Activated naive CD8-positive, alpha-beta T cell treated with anti-CD3 and anti-CD28 coated beads for 36 hours (primary cell): Measurements from ENCODE around the gene STAT2. TPM values are rescaled to one million over a fixed set of nuclear protein-coding genes. Genes with fewer than 3 reads are reported as not detected.
A peak's percentile ranks its signal among the peaks of the same experiment; 100 is the strongest.

Experiments
- DNase-seq: peaks from one replicate; pipeline ENCODE4 v3.0.0; 2021
- H3K27ac Mint-ChIP-seq: one replicate; pipeline ENCODE4 v1.8.0; 2022; ENCODE audit warnings: mild to moderate bottlenecking, moderate library complexity, mixed read lengths
- H3K27me3 Mint-ChIP-seq: one replicate; pipeline ENCODE4 v1.8.0; 2022; ENCODE audit warnings: mild to moderate bottlenecking, mixed read lengths
- H3K36me3 Mint-ChIP-seq: one replicate; pipeline ENCODE4 v1.8.0; 2021; ENCODE audit warnings: mild to moderate bottlenecking, mixed read lengths
- H3K4me1 Mint-ChIP-seq: one replicate; pipeline ENCODE4 v1.8.0; 2021; ENCODE audit warnings: mixed read lengths
- H3K4me3 Mint-ChIP-seq: one replicate; pipeline ENCODE4 v1.8.0; 2022; ENCODE audit warnings: mild to moderate bottlenecking, moderate library complexity, mixed read lengths
- H3K9me3 Mint-ChIP-seq: one replicate; pipeline ENCODE4 v1.8.0; 2022; ENCODE audit warnings: mixed read lengths
- total RNA-seq, 2 experiments: library from RNA; stranded (reverse); gene quantifications; one replicate each; pipeline ENCODE4 v1.2.3, GENCODE V29; 2021

STAT2 gene
- total RNA-seq, 2 experiments from 2014 or later = 101 to 102 TPM

DNA sequence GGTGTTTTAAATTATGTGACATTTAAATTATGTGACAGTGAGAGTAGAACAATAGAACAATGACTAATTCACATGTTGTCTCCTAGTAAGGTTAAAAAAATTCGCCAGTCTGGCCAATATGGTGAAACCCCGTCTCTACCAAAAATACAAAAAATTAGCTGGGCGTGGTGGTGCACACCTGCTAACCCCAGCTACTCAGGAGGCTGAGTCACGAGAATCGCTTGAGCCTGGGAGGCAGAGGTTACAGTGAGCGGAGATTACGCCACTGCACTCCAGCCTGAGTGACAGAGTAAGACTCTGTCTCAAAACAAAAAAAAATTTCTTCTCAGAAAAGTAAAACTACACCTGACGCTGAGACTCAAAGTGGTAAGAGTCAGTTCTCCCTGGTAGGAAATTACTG, 62.5 kb downstream of the STAT2 start:
- H3K4me1 Mint-ChIP-seq = peaks cover 58% of the 10 kb centered on the region
- peak overlapping the region; percentile 37 for H3K4me3 Mint-ChIP-seq
- peaks cover 38% of the 10 kb centered on the region for H3K36me3 Mint-ChIP-seq
- H3K27me3 Mint-ChIP-seq = no peaks in the 10 kb centered on the region
- DNase-seq = no peak
- no peaks in the 10 kb centered on the region for H3K9me3 Mint-ChIP-seq
- H3K27ac Mint-ChIP-seq = no peak overlapping the region

DNA sequence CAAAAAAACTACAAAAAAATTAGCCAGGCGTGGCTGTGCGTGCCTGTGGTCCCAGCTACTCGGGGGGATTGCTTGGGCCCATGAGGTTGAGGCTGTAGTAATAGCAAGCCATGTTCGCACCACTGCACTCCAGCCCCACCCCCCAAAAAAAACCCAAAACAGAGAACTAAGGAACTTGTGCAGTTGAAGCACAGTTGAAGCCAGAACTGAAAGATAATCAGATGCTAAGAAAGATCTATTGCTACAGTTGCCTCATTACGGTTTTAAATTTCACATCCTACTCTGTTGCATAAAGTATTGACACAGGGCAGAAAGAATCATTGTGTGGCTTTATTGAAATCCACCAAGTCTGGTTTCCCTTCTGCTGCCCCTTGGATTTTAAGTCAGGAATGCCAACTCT, 63.6 kb downstream of the STAT2 start:
- no peak overlapping the region for H3K4me3 Mint-ChIP-seq
- DNase-seq = no peak
- peaks cover 40% of the 10 kb centered on the region for H3K36me3 Mint-ChIP-seq
- H3K27me3 Mint-ChIP-seq = no peaks in the 10 kb centered on the region
- H3K4me1 Mint-ChIP-seq = peaks cover 61% of the 10 kb centered on the region
- peak overlapping the region; percentile 2 for H3K27ac Mint-ChIP-seq
- no peaks in the 10 kb centered on the region for H3K9me3 Mint-ChIP-seq

DNA sequence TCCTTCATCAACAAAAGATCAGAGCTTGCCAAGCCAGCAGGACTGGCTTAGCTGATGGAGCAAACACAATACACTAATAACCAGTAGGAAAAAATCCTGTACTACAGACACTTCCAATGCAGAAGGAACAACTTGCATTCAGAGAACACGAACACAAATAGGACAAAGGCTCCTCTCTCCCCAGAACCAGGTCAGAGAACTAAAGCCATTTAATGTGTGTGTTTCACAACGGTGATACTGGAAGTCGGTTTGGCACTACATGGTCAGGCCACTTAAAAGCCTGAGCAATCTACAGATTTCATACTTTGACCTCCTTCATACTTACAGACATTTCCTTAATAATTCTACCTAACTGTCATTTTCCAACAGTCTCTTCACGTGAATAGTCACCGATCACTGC, 66.1 kb downstream of the STAT2 start:
- Mint-ChIP-seq H3K4me1 (peaks cover 58% of the 10 kb centered on the region), H3K4me3 (no peak overlapping the region), H3K36me3 (peaks cover 37% of the 10 kb centered on the region), H3K9me3 (no peaks in the 10 kb centered on the region), H3K27ac (no peak overlapping the region), H3K27me3 (no peaks in the 10 kb centered on the region)
- DNase-seq = no peak

Other genes with a start within 250 kb of the STAT2 start
- gene RPL41, start 243.5 kb downstream of the STAT2 start, total RNA-seq = 1,000 to 10,000 TPM; 5,444 to 5,630 TPM
- 1 to 10 TPM; 6.9 to 7.2 TPM for gene ZC3H10, start 241.8 kb downstream of the STAT2 start, total RNA-seq
- 100 to 1,000 TPM; 153 to 155 TPM for gene ESYT1, start 231.8 kb downstream of the STAT2 start, total RNA-seq
- 10 to 100 TPM; 67.9 to 76.2 TPM for gene MYL6B, start 207.5 kb downstream of the STAT2 start, total RNA-seq
- gene MYL6, start 201.7 kb downstream of the STAT2 start, total RNA-seq = 100 to 1,000 TPM; 751 to 777 TPM
- 10 to 100 TPM; 78.5 to 92.6 TPM for gene SMARCC2, start 170.6 kb downstream of the STAT2 start, total RNA-seq
- 10 to 100 TPM; 26.4 to 31.2 TPM for gene RNF41, start 138.2 kb downstream of the STAT2 start, total RNA-seq
- gene NABP2, start 135.8 kb downstream of the STAT2 start, total RNA-seq = 10 to 100 TPM; 81.2 to 84.5 TPM
- under 1 TPM; 0.44 to 0.49 TPM for gene SLC39A5, start 130.1 kb downstream of the STAT2 start, total RNA-seq
- gene ANKRD52, start 101.7 kb downstream of the STAT2 start, total RNA-seq = 10 to 100 TPM; 41.9 to 47.0 TPM
- 10 to 100 TPM in 1 of 2 experiments, 1 to 10 TPM in 1; 9.5 to 10.6 TPM for gene COQ10A, start 93.2 kb downstream of the STAT2 start, total RNA-seq
- gene CS, start 59.8 kb downstream of the STAT2 start, total RNA-seq = 100 to 1,000 TPM; 288 to 311 TPM
- gene CNPY2, start 44.1 kb downstream of the STAT2 start, total RNA-seq = 100 to 1,000 TPM; 133 to 142 TPM
- gene PAN2, start 26.1 kb downstream of the STAT2 start, total RNA-seq = 10 to 100 TPM; 32.3 to 34.5 TPM
- gene IL23A, start 21.2 kb downstream of the STAT2 start, total RNA-seq = 10 to 100 TPM; 20.9 to 22.9 TPM
- not detected for gene APOF, start 2.8 kb upstream of the STAT2 start, total RNA-seq
- 10 to 100 TPM; 57.6 to 59.8 TPM for gene TIMELESS, start 89.3 kb upstream of the STAT2 start, total RNA-seq
- not detected for gene MIP, start 94.5 kb upstream of the STAT2 start, total RNA-seq
- 1 to 10 TPM; 3.4 TPM for gene SPRYD4, start 108.5 kb upstream of the STAT2 start, total RNA-seq
- gene GLS2, start 128.1 kb upstream of the STAT2 start, total RNA-seq = 1 to 10 TPM; 4.7 to 5.4 TPM
- gene RBMS2, start 161.7 kb upstream of the STAT2 start, total RNA-seq = 1 to 10 TPM; 4.2 to 4.4 TPM